AG04449 (cell line): ENCODE data around the gene PARP11.
A peak's percentile ranks its signal among the peaks of the same experiment; 100 is the strongest.

Experiments
- CTCF ChIA-PET: fragments of 350-600 bp; formaldehyde crosslinking; extraction: SDS; loops from one replicate; lab custom pipeline; 2021; ENCODE audit warnings: antibody characterized with exemption; lab: Yijun Ruan, JAX
- POLR2A ChIA-PET: fragments of 400-600, 350-600 bp; formaldehyde crosslinking; extraction: SDS; loops from one replicate; lab custom pipeline; 2020; ENCODE audit warnings: antibody characterized with exemption, inconsistent platforms; lab: Yijun Ruan, JAX
- DNase-seq: peaks from one replicate; pipeline ENCODE4 v3.0.0-alpha.2; 2010; ENCODE audit warnings: low read depth, low spot score
- H3K4me3 ChIP-seq: 2 replicates; pipeline ENCODE4 v1.5.1; 2011; ENCODE audit warnings: low read depth, mild to moderate bottlenecking, control low read depth, low read length
- CTCF ChIP-seq: IDR thresholded peaks from one replicate; pipeline ENCODE4 v1.5.1; 2011; ENCODE audit warnings: mild to moderate bottlenecking, moderate library complexity, low read length, control low read depth, inconsistent platforms; ENCODE audit not compliant: insufficient read depth; ENCODE audit errors: missing control alignments

Gene PARP11

GRCh38 chr12:3810016-3810370 lies 63.2 kb downstream of the PARP11 start:
- TF ChIP-seq CTCF = no peak
- DNase-seq = no peak
- ChIA-PET POLR2A (no interaction called here), CTCF (interaction anchor here (10.7 kb wide), 1 partner anchor 510 kb away, joined by 259 read pairs; no protein-coding TSS in a partner anchor)
- no peak overlapping the region for H3K4me3 ChIP-seq

- TF ChIP-seq CTCF = no peak
- DNase-seq = no peak
- H3K4me3 ChIP-seq = no peak overlapping the region
- ChIA-PET POLR2A (no interaction called here), CTCF (interaction anchor here (1.5 to 10.7 kb wide), 2 partner anchors 9 to 509 kb away, joined by 5 to 259 read pairs; no protein-coding TSS in a partner anchor)
These were observed 63.7 kb downstream of the PARP11 start for GRCh38 chr12:3809357-3810015.

- ChIA-PET POLR2A (interaction anchor here (0.6 kb wide), 1 partner anchor 303 kb away, joined by 3 read pairs; no protein-coding TSS in a partner anchor), CTCF (interaction anchor here (0.7 to 10.7 kb wide), 12 partner anchors 10 to 530 kb away, joined by 3 to 259 read pairs (median 4); no protein-coding TSS in a partner anchor)
- DNase-seq = no peak
- no peak overlapping the region for H3K4me3 ChIP-seq
- TF ChIP-seq CTCF = no peak
These were observed 68.1 kb downstream of the PARP11 start for GRCh38 chr12:3805077-3805476.

GRCh38 chr12:3803865-3804472 lies 69.2 kb downstream of the PARP11 start:
- CTCF ChIA-PET = interaction anchor here (0.6 to 10.7 kb wide), 27 partner anchors 9 to 711 kb away, joined by 3 to 259 read pairs (median 4); no protein-coding TSS in a partner anchor
- no peak overlapping the region for H3K4me3 ChIP-seq
- peak; percentile 16 for DNase-seq
- TF ChIP-seq CTCF = peak; percentile 82
- POLR2A ChIA-PET = no interaction called here

GRCh38 chr12:3802721-3803120 lies 70.5 kb downstream of the PARP11 start:
- no peak overlapping the region for H3K4me3 ChIP-seq
- ChIA-PET CTCF (interaction anchor here (0.8 to 10.7 kb wide), 9 partner anchors 12 to 503 kb away, joined by 3 to 259 read pairs (median 6); no protein-coding TSS in a partner anchor), POLR2A (no interaction called here)
- no peak for DNase-seq
- no peak for TF ChIP-seq CTCF

- ChIA-PET POLR2A (no interaction called here), CTCF (interaction anchor here (1.6 to 4.5 kb wide), 2 partner anchors 10 to 497 kb away, joined by 5 to 80 read pairs; no protein-coding TSS in a partner anchor)
- TF ChIP-seq CTCF = no peak
- DNase-seq = no peak
- no peak overlapping the region for H3K4me3 ChIP-seq
These were observed 75.6 kb downstream of the PARP11 start for GRCh38 chr12:3797531-3798048.
